BE2C (cell line): ENCODE results near the gene APOBEC3A.

Experiments used
- DNase-seq: peaks from one replicate; pipeline ENCODE4 v3.0.0-alpha.2; 2020
- H3K27me3 ChIP-seq: fragments of 250-450 bp; sonication (Bioruptor Pico); 2 replicates; pipeline ENCODE4 v1.5.1; 2020; ENCODE audit warnings: mild to moderate bottlenecking
- H3K36me3 ChIP-seq: fragments of 250-450 bp; sonication (Bioruptor Pico); 2 replicates; pipeline ENCODE4 v1.5.1; 2020; ENCODE audit warnings: mild to moderate bottlenecking
- H3K4me1 ChIP-seq: fragments of 250-450 bp; sonication (Bioruptor Pico); 2 replicates; pipeline ENCODE4 v1.5.1; 2020
- H3K4me3 ChIP-seq: 2 replicates; pipeline ENCODE4 v1.5.1; 2011; ENCODE audit warnings: low read depth, low read length
- H3K9me3 ChIP-seq: fragments of 250-450 bp; sonication (Bioruptor Pico); 2 replicates; pipeline ENCODE4 v1.5.1; 2020
- TF ChIP-seq, protein P1 (sequence below): IDR thresholded peaks from 2 replicates; pipeline ENCODE4 v1.5.1; 2012; ENCODE audit warnings: mild to moderate bottlenecking, low read depth, low read length

Gene APOBEC3A

GRCh38 chr22:38923463-38924346 is 33.7 kb upstream of the APOBEC3A start:
- TF ChIP-seq, protein P1, sequence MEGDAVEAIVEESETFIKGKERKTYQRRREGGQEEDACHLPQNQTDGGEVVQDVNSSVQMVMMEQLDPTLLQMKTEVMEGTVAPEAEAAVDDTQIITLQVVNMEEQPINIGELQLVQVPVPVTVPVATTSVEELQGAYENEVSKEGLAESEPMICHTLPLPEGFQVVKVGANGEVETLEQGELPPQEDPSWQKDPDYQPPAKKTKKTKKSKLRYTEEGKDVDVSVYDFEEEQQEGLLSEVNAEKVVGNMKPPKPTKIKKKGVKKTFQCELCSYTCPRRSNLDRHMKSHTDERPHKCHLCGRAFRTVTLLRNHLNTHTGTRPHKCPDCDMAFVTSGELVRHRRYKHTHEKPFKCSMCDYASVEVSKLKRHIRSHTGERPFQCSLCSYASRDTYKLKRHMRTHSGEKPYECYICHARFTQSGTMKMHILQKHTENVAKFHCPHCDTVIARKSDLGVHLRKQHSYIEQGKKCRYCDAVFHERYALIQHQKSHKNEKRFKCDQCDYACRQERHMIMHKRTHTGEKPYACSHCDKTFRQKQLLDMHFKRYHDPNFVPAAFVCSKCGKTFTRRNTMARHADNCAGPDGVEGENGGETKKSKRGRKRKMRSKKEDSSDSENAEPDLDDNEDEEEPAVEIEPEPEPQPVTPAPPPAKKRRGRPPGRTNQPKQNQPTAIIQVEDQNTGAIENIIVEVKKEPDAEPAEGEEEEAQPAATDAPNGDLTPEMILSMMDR: peak; percentile 69
- H3K36me3 ChIP-seq: no peaks in the 10 kb centered on the region
- peak; percentile 91 for DNase-seq
- H3K27me3 ChIP-seq: peaks cover 9% of the 10 kb centered on the region
- H3K4me1 ChIP-seq: peaks cover 3% of the 10 kb centered on the region
- no peaks in the 10 kb centered on the region for H3K9me3 ChIP-seq
- peak overlapping the region; percentile 59 for H3K4me3 ChIP-seq

DNA sequence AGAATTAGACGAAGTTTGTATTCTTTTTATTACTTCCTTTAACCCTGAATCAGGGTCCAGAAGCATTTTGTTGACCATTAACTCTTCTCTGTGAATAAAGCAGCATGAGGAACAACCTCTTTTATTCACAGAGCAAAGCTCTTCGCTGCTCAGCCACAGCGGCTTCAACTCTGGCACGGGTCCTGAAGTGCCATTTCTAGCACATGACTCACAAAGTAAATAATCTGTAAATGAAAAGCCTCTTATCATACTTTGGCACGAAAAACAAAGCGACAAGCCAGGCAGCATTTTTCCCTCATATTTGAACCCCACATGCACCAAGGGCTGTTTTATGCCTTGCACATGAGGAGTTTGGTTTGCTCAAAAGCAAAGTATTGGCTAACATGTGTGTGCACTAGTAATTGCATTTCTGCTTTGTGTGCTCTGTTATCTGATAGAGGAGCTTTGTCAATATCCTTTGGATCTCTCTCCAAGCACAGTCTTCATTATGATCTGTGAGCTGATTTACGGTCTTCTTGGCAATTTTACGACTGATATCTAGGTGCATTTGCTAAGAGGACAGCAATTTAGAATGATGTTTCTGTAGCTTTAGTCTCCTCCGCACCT is 33.0 kb upstream of the APOBEC3A start:
- TF ChIP-seq, protein P1: no peak
- H3K9me3 ChIP-seq: no peaks in the 10 kb centered on the region
- DNase-seq: peak; percentile 37
- no peaks in the 10 kb centered on the region for H3K36me3 ChIP-seq
- H3K4me3 ChIP-seq: peak overlapping the region; percentile 59
- peaks cover 9% of the 10 kb centered on the region for H3K27me3 ChIP-seq
- H3K4me1 ChIP-seq: peaks cover 3% of the 10 kb centered on the region

DNA sequence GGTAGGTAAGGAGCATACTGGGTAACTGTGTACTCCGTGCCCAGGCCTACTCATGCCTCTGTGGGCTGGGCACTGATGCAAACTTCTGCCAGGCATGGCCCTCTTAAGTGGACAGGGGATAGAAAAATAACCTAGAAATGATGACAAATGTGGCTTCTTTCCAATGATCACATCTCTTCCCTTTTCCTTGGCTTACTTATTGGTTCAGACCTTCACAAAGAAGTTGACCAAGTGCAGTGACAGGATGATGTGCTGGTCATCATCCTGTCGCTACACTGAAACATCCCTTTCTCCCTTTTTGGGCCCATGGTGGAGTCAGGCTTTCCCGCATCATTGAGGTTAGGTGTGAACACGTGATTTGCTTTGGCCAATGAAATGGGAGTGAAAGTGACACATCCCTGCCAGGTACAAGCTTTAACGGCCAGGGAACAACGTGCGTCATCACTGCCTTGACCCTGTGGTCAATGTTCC is 31.8 kb upstream of the APOBEC3A start:
- no peaks in the 10 kb centered on the region for H3K9me3 ChIP-seq
- TF ChIP-seq, protein P1: no peak
- peaks cover 9% of the 10 kb centered on the region for H3K27me3 ChIP-seq
- DNase-seq: no peak
- H3K36me3 ChIP-seq: no peaks in the 10 kb centered on the region
- peaks cover 3% of the 10 kb centered on the region for H3K4me1 ChIP-seq
- no peak overlapping the region for H3K4me3 ChIP-seq

- H3K4me1 ChIP-seq: peaks cover 3% of the 10 kb centered on the region
- H3K9me3 ChIP-seq: no peaks in the 10 kb centered on the region
- no peaks in the 10 kb centered on the region for H3K36me3 ChIP-seq
- TF ChIP-seq, protein P1: peak; percentile 83
- peak overlapping the region; percentile 48 for H3K4me3 ChIP-seq
- DNase-seq: peak; percentile 80
- H3K27me3 ChIP-seq: peaks cover 9% of the 10 kb centered on the region
These were observed 30.2 kb upstream of the APOBEC3A start for GRCh38 chr22:38927033-38927781.

DNA sequence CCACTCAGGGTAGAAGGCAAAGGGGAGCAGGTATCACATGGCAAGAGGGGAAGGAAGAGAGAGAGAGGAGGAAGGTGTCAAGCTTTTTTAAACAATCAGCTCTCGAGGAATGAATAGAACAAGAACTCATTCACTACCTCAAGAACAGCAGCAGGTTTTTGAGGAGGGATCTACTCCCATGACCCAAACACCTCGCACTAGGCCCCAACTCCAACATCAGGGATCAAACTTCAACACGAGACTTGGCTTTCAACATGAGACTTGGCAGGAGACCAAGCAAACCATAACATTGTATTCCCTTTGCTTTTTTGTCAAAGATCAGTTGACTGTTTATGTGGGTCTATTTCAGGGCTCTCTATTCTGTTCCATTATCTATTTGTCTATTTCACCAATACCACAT is 26.9 kb upstream of the APOBEC3A start:
- TF ChIP-seq, protein P1: no peak
- peaks cover 3% of the 10 kb centered on the region for H3K4me1 ChIP-seq

More for the DNA sequence above, 26.9 kb upstream of the APOBEC3A start:
- DNase-seq: no peak
- Histone ChIP-seq H3K9me3 (no peaks in the 10 kb centered on the region), H3K36me3 (no peaks in the 10 kb centered on the region), H3K27me3 (peaks cover 9% of the 10 kb centered on the region), H3K4me3 (no peak overlapping the region)
